GM12891 (cell line): ENCODE data around the gene ATP2B2.

Experiments used
- DNase-seq: peaks from one replicate; pipeline ENCODE4 v3.0.0; 2011; ENCODE audit warnings: low spot score; ENCODE audit not compliant: insufficient read length
- FAIRE-seq: peaks from 2 replicates; lab custom pipeline; 2011; peaks lifted over from hg19 to GRCh38; lab: Jason Lieb, UNC
- PAX5 ChIP-seq: IDR thresholded peaks from 2 replicates; pipeline ENCODE4 v1.6.1; 2011; ENCODE audit warnings: low read length, moderate library complexity, mild to moderate bottlenecking; ENCODE audit not compliant: insufficient read depth, severe bottlenecking
- POLR2A ChIP-seq: IDR thresholded peaks from 2 replicates; pipeline ENCODE4 v1.6.1; 2011; ENCODE audit warnings: low read depth, low read length, control low read depth
- POLR2AphosphoS5 ChIP-seq: IDR thresholded peaks from 2 replicates; pipeline ENCODE4 v1.6.1; 2011; ENCODE audit warnings: low read depth, low read length, control low read depth
- POU2F2 ChIP-seq: IDR thresholded peaks from 2 replicates; pipeline ENCODE4 v1.6.1; 2011; ENCODE audit warnings: low read depth, mild to moderate bottlenecking, control low read depth, low read length, moderate library complexity
- SPI1 ChIP-seq: IDR thresholded peaks from 2 replicates; pipeline ENCODE4 v1.6.1; 2011; ENCODE audit warnings: low read depth, low read length, control low read depth
- TAF1 ChIP-seq: IDR thresholded peaks from 2 replicates; pipeline ENCODE4 v1.6.1; 2011; ENCODE audit warnings: low read depth, low read length, control low read depth

Gene ATP2B2

GRCh38 chr3:10278501-10278900 is 226.9 kb downstream of the ATP2B2 start:
- TF ChIP-seq POU2F2 (no peak), POLR2AphosphoS5 (no peak), PAX5 (no peak), TAF1 (no peak), POLR2A (no peak), SPI1 (no peak)
- FAIRE-seq (no peak), DNase-seq (no peak)

- FAIRE-seq (no peak), DNase-seq (no peak)
- TF ChIP-seq PAX5 (no peak), TAF1 (no peak), SPI1 (no peak), POLR2AphosphoS5 (no peak), POLR2A (no peak), POU2F2 (no peak)
Measured at GRCh38 chr3:10277115-10277625, 228.2 kb downstream of the ATP2B2 start.

- TF ChIP-seq SPI1 (no peak), POU2F2 (no peak), PAX5 (no peak), POLR2A (no peak), TAF1 (no peak), POLR2AphosphoS5 (no peak)
- no peak for DNase-seq
- FAIRE-seq: no peak
Measured at GRCh38 chr3:10274601-10275000, 230.8 kb downstream of the ATP2B2 start.
